Kidney epithelial cell (primary cell): Measurements from ENCODE around the gene COA1. TPM values are rescaled to one million over a fixed set of nuclear protein-coding genes. Genes with fewer than 3 reads are reported as not detected.

Experiments
- DNase-seq: peaks from one replicate; pipeline ENCODE4 v3.0.0-alpha.2; 2010; ENCODE audit warnings: low read depth
- H3K27me3 ChIP-seq: 2 replicates; pipeline ENCODE4 v1.6.0; 2011; ENCODE audit warnings: low read length; ENCODE audit not compliant: control insufficient read depth, insufficient read depth
- H3K36me3 ChIP-seq: 2 replicates; pipeline ENCODE4 v1.5.1; 2011; ENCODE audit warnings: low read length; ENCODE audit not compliant: control insufficient read depth, insufficient read depth
- H3K4me3 ChIP-seq: 2 replicates; pipeline ENCODE4 v1.5.1; 2011; ENCODE audit warnings: low read depth, mild to moderate bottlenecking, control low read depth, low read length
- total RNA-seq: library from RNA; depleted of rRNA; stranded (reverse); fragments of >200 nt; gene quantifications from 2 replicates; pipeline ENCODE4 v1.2.3, GENCODE V29; 2015
- TF ChIP-seq, protein P1 (sequence below): IDR thresholded peaks from 2 replicates; pipeline ENCODE4 v1.5.1; 2011; ENCODE audit warnings: mild to moderate bottlenecking, moderate library complexity, low read length, control low read depth, inconsistent platforms; ENCODE audit not compliant: insufficient read depth, poor library complexity, severe bottlenecking

COA1 gene
- total RNA-seq, 1 donor from 2014 or later: 67.1 TPM

DNA sequence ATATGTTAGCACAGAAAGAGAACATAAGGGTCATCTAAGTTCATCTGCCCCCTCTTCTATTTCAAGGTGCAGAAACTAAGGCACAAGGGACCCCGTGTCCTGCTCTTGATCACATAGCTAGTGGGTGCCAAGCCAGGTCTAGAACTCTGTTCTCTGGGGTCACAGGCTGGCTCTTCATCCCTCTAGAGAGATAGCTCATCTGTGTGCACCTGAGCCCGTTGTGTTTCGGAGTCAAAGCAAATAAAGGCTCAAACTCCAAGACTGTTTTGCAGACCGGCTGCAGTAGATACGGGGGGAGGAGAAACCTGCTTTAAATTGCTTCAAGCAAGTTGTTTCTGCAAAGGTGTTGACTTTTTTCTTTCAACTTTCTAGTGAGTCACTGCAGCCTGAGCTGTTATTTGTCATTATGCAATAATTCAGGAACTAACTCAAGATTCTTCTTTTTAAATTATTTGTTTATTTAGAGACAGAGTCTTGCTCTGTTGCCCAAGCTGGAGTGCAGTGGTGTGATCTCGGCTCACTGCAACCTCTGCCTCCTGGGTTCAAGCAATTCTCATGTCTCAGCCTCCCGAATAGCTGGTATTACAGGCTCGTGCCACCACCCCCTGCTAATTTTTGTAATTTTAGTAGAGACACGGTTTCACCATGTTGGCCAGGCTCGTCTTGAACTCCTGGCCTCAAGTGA lies 35.6 kb upstream of the COA1 start:
- Histone ChIP-seq H3K36me3 (no peaks in the 10 kb centered on the region), H3K4me3 (no peak overlapping the region), H3K27me3 (no peaks in the 10 kb centered on the region)
- TF ChIP-seq, protein P1, sequence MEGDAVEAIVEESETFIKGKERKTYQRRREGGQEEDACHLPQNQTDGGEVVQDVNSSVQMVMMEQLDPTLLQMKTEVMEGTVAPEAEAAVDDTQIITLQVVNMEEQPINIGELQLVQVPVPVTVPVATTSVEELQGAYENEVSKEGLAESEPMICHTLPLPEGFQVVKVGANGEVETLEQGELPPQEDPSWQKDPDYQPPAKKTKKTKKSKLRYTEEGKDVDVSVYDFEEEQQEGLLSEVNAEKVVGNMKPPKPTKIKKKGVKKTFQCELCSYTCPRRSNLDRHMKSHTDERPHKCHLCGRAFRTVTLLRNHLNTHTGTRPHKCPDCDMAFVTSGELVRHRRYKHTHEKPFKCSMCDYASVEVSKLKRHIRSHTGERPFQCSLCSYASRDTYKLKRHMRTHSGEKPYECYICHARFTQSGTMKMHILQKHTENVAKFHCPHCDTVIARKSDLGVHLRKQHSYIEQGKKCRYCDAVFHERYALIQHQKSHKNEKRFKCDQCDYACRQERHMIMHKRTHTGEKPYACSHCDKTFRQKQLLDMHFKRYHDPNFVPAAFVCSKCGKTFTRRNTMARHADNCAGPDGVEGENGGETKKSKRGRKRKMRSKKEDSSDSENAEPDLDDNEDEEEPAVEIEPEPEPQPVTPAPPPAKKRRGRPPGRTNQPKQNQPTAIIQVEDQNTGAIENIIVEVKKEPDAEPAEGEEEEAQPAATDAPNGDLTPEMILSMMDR: no peak
- peak; percentile 50 for DNase-seq

DNA sequence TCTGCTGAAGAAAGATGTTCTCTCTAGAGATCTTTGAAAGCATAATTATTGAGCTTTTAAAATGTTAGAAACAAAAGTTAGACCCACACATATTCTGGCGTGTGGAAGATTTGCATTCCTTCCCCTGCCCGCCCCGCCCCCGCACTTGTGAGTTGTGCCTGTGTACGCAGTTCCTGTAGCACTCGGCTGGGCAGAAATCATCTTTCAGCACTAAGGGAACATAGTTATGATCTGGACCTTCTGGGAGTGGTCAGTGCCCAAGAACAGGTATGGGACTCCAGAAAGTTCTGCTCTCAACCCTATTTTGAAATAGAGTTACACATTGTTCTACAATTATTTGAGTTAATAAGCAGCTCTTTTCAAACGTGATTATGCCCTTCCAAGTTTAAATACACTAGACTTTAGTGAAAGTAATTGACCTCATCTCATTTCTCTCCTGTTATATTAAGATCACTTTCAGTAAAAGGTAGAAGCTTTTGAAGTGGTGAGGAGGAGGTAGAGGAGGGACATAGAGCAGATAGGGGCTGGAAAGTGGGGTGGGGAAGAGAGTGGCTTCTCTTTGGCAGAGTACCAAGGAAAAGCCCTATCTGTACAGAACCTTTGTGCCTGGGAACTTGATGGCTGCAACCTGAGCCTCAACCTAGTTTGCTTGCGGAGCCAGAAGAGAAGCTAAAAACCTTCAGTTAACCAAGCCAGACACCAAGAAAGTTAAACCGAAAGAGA lies 34.9 kb upstream of the COA1 start:
- Histone ChIP-seq H3K4me3 (no peak overlapping the region), H3K27me3 (no peaks in the 10 kb centered on the region), H3K36me3 (no peaks in the 10 kb centered on the region)
- DNase-seq: no peak
- TF ChIP-seq, protein P1: no peak

DNA sequence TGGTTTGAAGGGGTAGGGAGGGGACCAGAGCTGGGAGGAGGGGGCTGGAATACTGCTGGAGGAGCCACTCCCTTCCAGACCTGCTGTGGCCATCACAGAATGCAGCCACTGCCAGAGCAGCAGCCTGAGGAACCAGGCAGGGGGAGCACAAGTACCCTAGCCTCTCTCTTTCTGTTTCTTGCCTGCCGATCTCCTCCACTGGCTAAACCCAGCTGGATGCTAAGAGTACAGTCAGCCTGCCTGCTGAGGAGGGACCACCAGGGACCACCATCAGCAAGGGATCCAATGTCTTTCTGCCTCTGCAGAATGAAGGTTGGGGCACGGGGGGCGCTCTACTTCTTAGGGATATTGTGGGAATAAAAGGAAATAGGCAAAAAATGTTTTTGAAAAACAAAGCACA lies 33.9 kb upstream of the COA1 start:
- Histone ChIP-seq H3K36me3 (no peaks in the 10 kb centered on the region), H3K4me3 (no peak overlapping the region), H3K27me3 (no peaks in the 10 kb centered on the region)
- TF ChIP-seq, protein P1: no peak
- DNase-seq: no peak

DNA sequence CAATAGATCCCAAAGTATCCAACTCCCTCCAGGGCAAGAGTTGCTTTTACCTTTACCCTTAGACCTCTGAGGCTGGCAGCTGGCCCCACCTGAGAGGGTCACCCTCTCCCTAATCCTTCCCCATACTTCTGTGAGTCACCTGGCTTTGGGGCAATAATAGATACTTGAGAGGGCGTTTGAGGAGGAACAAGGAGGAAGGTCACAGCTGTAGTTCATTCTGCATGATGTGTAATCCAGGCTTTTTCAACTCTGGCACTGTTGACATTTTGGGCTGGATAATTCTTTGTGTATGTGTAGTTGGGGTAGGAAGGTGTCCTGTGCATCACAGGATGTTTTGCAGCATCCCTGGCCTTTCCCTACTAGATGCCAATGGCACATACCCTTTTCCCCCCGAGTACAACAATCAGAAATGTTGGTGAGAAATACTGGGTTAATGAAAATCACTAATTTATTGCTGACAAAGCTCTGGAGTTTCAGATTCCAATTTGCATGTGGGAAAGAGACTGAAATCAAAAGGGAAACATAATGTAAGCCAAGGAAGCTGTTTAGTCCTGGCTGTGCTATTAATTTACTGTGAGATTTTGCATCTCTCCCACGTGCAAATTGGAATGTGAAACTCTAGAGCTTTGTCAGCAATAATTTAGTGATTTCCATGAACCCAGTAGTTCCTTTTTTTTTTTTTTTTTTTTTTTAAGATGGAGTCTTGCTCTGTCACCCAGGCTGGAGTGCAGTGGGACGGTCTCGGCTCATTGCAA lies 32.8 kb upstream of the COA1 start:
- Histone ChIP-seq H3K27me3 (no peaks in the 10 kb centered on the region), H3K4me3 (no peak overlapping the region), H3K36me3 (no peaks in the 10 kb centered on the region)
- DNase-seq: no peak
- TF ChIP-seq, protein P1: no peak

DNA sequence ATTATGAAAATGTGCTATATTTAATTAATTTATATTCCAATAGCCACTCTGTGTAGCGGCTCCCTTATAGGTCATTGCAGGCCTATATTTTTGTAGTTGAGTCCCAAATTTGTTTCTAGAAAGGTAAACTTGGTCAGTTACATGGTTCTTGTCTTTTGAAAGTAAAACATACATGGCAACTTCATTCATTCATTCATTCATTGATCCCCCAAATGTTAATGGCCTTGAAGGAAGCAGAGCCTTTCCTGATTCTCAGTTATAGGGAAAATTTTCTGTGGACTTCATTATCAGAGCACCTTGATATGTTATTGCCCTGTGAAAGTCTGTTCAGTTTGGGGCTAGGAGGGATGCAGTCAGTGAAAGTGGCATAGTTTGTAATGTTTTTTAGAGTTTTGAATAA lies 32.1 kb upstream of the COA1 start:
- Histone ChIP-seq H3K4me3 (no peak overlapping the region), H3K36me3 (no peaks in the 10 kb centered on the region), H3K27me3 (no peaks in the 10 kb centered on the region)
- TF ChIP-seq, protein P1: no peak
- DNase-seq: no peak
